CD4-positive, CD25-positive, alpha-beta regulatory T cell (primary cell): ENCODE data around the gene CD99. TPM values are rescaled to one million over a fixed set of nuclear protein-coding genes. Genes with fewer than 3 reads are reported as not detected.

ENCODE experiments used
- ATAC-seq, 2 donors: fragments of 150-1000 bp; cut with Tn5 transposase; one replicate each; pipeline ENCODE4 v1.10.0; 2021; ENCODE audit warnings: low read depth in 2 of 2, moderate number of reproducible peaks in 2 of 2, moderate library complexity in 1 of 2
- DNase-seq, 3 donors: peaks; one replicate each; pipeline versions ENCODE4 v3.0.0 to v3.0.0-alpha.2; 2012 to 2022; ENCODE audit warnings: mixed read lengths in 1 of 3
- H3K27ac ChIP-seq: one replicate; pipeline ENCODE4 v1.7.0; 2013; ENCODE audit warnings: mild to moderate bottlenecking, low read length; ENCODE audit not compliant: insufficient read depth, poor library complexity, severe bottlenecking
- H3K27me3 ChIP-seq: one replicate; pipeline ENCODE4 v1.7.0; 2013; ENCODE audit warnings: low read length; ENCODE audit not compliant: control insufficient read depth, insufficient read depth
- H3K36me3 ChIP-seq: one replicate; pipeline ENCODE4 v1.7.0; 2013; ENCODE audit warnings: mild to moderate bottlenecking, low read length, moderate library complexity; ENCODE audit not compliant: control insufficient read depth, insufficient read depth
- H3K4me1 ChIP-seq: 2 replicates; pipeline ENCODE4 v1.7.0; 2013; ENCODE audit warnings: mild to moderate bottlenecking, low read length; ENCODE audit not compliant: insufficient read depth, control insufficient read depth, poor library complexity, severe bottlenecking
- H3K4me3 ChIP-seq: one replicate; pipeline ENCODE4 v1.7.0; 2013; ENCODE audit warnings: low read depth, mild to moderate bottlenecking, low read length, moderate library complexity
- H3K9me3 ChIP-seq, 2 experiments: 1 replicate in 1 of 2; 2 replicates in 1 of 2; pipeline ENCODE4 v1.7.0; 2013; ENCODE audit warnings: low read length in 2 of 2, mild to moderate bottlenecking in 1 of 2, moderate library complexity in 1 of 2; ENCODE audit not compliant: control insufficient read depth in 2 of 2
- H3K27ac Mint-ChIP-seq, 3 donors: one replicate each; pipeline ENCODE4 v1.8.0; 2020 to 2022; ENCODE audit warnings: mild to moderate bottlenecking in 3 of 3, mixed read lengths in 3 of 3, moderate library complexity in 2 of 3
- H3K27me3 Mint-ChIP-seq: one replicate; pipeline ENCODE4 v1.8.0; 2022; ENCODE audit warnings: mild to moderate bottlenecking, mixed read lengths
- H3K36me3 Mint-ChIP-seq: one replicate; pipeline ENCODE4 v1.8.0; 2020; ENCODE audit warnings: mixed read lengths
- H3K4me1 Mint-ChIP-seq, 4 donors: one replicate each; pipeline ENCODE4 v1.8.0; 2020 to 2022; ENCODE audit warnings: mixed read lengths in 4 of 4, mild to moderate bottlenecking in 1 of 4
- H3K4me3 Mint-ChIP-seq, 4 donors: one replicate each; pipeline ENCODE4 v1.8.0; 2020 to 2022; ENCODE audit warnings: mild to moderate bottlenecking in 4 of 4, mixed read lengths in 4 of 4, moderate library complexity in 3 of 4
- H3K9me3 Mint-ChIP-seq, 7 donors: one replicate each; pipeline ENCODE4 v1.8.0; 2020 to 2022; ENCODE audit warnings: mixed read lengths in 7 of 7, mild to moderate bottlenecking in 3 of 7, moderate library complexity in 2 of 7
- polyA plus RNA-seq, 4 donors: library from polyadenylated mRNA; unstranded; fragments of 300-500 nt; fragmentation: Illumina TruSeq; gene quantifications; one replicate each; pipeline ENCODE4 v1.2.3, GENCODE V29; 2021
- total RNA-seq: library from RNA; stranded (reverse); gene quantifications from one replicate; pipeline ENCODE4 v1.2.3, GENCODE V29; 2022

The CD99 gene
- total and polyA plus RNA-seq, 5 donors from 2014 or later, result 286 to 459 (median 320) TPM

DNA sequence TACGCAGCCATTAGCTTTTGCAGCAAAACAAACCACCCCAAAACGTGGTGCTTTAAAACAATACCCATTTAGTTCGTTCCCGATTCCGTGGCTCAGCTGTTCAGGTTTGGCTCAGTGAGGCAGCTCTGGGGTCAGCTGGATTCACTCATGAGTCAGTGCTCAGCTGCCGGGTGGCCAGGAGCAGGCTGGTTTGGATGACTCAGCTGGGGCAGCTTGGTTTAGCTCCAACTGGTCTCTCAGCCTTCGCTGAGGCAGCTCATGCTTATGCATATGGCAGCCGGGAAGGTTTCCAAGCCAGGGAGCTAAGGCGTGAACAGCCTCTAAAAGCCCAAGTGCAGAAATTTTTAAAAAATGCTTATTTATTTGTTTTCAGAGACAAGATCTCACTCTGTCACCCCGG lies 13.3 kb upstream of the CD99 start:
- Mint-ChIP-seq H3K4me1 (no peaks in the 10 kb centered on the region), H3K4me3 (no peak overlapping the region), H3K27me3 (no peaks in the 10 kb centered on the region), H3K36me3 (peaks cover 14% of the 10 kb centered on the region), H3K9me3 (peaks cover 0 to 3% (median 0%) of the 10 kb centered on the region in 7 donors), H3K27ac (no peak overlapping the region)
- Histone ChIP-seq H3K27me3 (no peaks in the 10 kb centered on the region), H3K4me1 (no peaks in the 10 kb centered on the region), H3K27ac (no peak overlapping the region), H3K4me3 (no peak overlapping the region), H3K36me3 (no peaks in the 10 kb centered on the region), H3K9me3 (no peaks in the 10 kb centered on the region)
- DNase-seq (no peak), ATAC-seq (no peak)

- no peaks in the 10 kb centered on the region for H3K4me1 Mint-ChIP-seq
- Histone ChIP-seq H3K9me3 (no peaks in the 10 kb centered on the region), H3K27ac (no peak overlapping the region), H3K4me1 (no peaks in the 10 kb centered on the region), H3K4me3 (no peak overlapping the region), H3K36me3 (no peaks in the 10 kb centered on the region), H3K27me3 (no peaks in the 10 kb centered on the region)
- peaks cover 14% of the 10 kb centered on the region for H3K36me3 Mint-ChIP-seq
- DNase-seq (no peak), ATAC-seq (no peak)
- no peak overlapping the region for H3K27ac Mint-ChIP-seq
- no peak overlapping the region for H3K4me3 Mint-ChIP-seq
- H3K9me3 Mint-ChIP-seq, result peaks cover 0 to 3% (median 0%) of the 10 kb centered on the region in 7 donors
- no peaks in the 10 kb centered on the region for H3K27me3 Mint-ChIP-seq
Observed at GRCh38 chrX:2678583-2678982, 12.5 kb upstream of the CD99 start.

DNA sequence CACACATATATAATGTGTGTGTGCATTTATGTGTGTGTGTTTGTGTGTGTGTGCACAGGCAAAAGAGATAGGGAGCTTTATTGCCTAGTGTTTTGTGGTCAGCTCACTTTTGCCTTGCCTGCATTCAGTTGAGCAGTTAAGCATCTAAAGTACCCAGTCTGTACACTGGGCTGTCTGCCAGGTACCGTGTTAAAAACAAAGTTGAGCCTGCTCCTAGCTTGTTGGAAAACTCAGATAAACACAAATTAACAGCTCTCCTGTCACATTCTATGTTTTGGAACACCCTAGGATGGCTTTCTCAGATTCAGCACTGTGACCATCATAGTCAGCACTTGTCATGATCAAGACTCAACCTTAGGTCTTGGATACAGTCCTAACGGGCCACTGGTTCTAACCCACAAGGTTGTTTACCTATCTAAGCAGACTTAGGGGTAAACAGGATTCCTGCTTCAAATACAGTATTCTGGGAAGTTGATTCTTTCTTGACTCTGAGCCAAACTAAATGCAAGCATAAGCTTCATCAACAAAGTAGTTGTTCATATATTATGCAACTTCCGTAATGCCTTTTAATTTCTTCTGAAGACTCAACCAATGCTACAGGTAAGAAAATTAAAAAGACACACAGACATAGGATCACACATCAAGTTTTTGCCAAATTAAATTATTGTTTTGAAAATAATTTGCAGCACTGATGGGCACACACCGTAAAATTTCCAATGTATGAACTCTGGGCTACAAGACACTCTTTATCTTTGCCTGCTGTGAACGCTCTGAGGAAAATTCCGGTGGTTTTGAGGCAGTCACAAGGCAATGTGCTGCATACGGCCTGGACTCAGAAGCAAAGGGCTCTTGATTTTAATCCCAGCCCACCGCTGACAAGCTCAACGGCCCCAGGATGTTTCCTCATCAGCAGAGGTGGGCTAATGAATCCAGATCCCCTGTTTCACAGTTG lies 11.3 kb upstream of the CD99 start:
- ATAC-seq, result no peak
- DNase-seq, result no peak
- Mint-ChIP-seq H3K27ac (no peak overlapping the region), H3K9me3 (peaks cover 0 to 3% (median 0%) of the 10 kb centered on the region in 7 donors), H3K36me3 (peaks cover 14% of the 10 kb centered on the region), H3K4me1 (no peaks in the 10 kb centered on the region), H3K4me3 (no peak overlapping the region), H3K27me3 (no peaks in the 10 kb centered on the region)
- no peak overlapping the region for H3K4me3 ChIP-seq
- H3K4me1 ChIP-seq, result no peaks in the 10 kb centered on the region
- H3K9me3 ChIP-seq, result no peaks in the 10 kb centered on the region
- no peak overlapping the region for H3K27ac ChIP-seq
- no peaks in the 10 kb centered on the region for H3K36me3 ChIP-seq
- H3K27me3 ChIP-seq, result no peaks in the 10 kb centered on the region

DNA sequence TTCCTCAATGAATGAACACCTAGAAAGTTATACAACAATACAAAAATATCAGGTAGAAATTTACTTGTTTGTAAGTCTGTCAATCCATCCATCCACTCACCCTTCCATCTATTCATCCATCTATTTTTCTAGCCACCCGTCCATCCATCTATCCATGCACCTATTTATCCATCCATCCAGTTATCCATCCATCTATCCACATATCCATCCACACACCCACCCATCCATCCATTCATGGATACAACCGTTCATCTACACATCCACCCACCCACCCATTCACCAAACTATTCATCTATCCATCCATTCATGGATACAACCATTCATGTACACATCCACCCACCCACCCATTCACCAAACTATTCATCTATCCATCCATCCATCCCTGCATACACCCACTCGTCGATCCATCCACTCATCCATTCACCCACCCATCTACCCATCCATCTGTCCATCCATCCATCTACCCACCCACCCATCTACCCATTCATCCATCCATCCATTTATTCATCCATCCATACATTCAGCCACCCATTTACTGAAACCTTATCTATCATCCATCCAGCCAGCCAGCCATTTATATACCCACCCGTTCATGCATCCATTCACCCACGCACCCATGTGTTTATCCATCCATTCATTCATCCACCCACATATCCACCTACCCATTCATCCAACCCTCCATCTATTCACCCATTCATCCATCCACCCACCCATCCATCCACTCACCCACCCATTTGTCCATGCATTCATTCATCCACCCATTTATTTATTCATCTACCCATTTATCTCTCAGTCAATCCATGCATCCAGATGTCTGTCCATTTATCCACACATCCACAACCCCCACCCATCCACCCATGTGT lies 10.4 kb upstream of the CD99 start:
- peaks cover 14% of the 10 kb centered on the region for H3K36me3 Mint-ChIP-seq

DNA sequence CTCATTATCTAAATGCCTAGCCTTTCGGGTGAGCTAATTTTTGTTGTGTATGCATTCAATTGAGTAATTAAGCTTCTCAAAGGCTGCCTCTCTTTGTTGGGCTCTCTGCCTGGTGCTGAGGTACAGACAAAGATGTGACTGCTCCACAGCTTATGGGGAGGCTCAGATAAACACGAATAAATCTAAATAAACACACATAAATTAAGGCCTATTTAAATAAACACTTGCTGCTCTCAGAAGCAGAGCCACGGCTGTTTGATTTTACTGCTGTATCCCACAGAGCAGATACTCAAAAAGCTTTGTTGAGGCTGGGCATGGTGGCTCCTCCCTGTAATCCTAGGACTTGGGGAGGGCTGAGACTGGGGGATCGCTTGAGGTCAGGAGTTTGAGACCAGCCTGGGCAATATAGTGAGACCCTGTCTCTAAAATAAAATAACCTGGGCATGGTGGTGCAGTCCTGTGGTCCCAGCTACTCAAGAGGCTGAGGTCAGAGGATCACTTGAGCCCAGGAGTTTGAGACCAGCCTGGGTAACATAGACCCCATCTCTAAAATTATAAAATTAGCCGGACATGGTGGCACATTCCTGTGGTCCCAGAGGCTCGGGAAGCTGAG lies 8.4 kb upstream of the CD99 start:
- Histone ChIP-seq H3K27ac (no peak overlapping the region), H3K4me1 (no peaks in the 10 kb centered on the region), H3K4me3 (no peak overlapping the region), H3K36me3 (no peaks in the 10 kb centered on the region), H3K27me3 (no peaks in the 10 kb centered on the region), H3K9me3 (no peaks in the 10 kb centered on the region)
- H3K27me3 Mint-ChIP-seq, result no peaks in the 10 kb centered on the region
- no peak overlapping the region for H3K4me3 Mint-ChIP-seq
- peaks cover 14% of the 10 kb centered on the region for H3K36me3 Mint-ChIP-seq
- H3K27ac Mint-ChIP-seq, result no peak overlapping the region
- H3K9me3 Mint-ChIP-seq, result peaks cover 0 to 3% (median 0%) of the 10 kb centered on the region in 7 donors
- ATAC-seq, result no peak
- no peaks in the 10 kb centered on the region for H3K4me1 Mint-ChIP-seq
- DNase-seq, result no peak

More for the DNA sequence above, 10.4 kb upstream of the CD99 start:
- H3K27me3 Mint-ChIP-seq, result no peaks in the 10 kb centered on the region
- ATAC-seq, result no peak
- no peak for DNase-seq
- Histone ChIP-seq H3K4me1 (no peaks in the 10 kb centered on the region), H3K9me3 (no peaks in the 10 kb centered on the region), H3K36me3 (no peaks in the 10 kb centered on the region), H3K27ac (no peak overlapping the region), H3K4me3 (no peak overlapping the region), H3K27me3 (no peaks in the 10 kb centered on the region)
- peak overlapping the region in 1 of 3 donors; percentile 87 for H3K27ac Mint-ChIP-seq
- no peaks in the 10 kb centered on the region for H3K4me1 Mint-ChIP-seq
- H3K9me3 Mint-ChIP-seq, result peaks cover 0 to 3% (median 0%) of the 10 kb centered on the region in 7 donors
- no peak overlapping the region for H3K4me3 Mint-ChIP-seq

DNA sequence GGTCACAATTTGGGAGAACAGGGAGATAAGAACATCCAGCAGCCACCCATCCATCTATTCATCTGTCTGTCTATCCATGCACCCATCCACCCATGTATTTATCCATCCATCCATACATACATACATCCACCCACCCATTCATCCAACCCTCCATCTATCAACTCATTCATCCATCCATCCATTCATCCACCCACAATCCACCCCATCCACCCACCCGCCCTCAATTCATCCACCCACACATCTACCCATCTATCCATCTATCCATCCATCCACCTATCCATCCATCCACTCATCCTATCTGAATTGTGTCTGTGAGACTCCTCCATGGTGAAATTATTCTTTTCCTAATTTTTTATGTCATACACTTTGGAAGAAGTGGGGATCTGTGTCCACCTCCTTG lies 6.8 kb upstream of the CD99 start:
- no peaks in the 10 kb centered on the region for H3K4me1 Mint-ChIP-seq
- DNase-seq (no peak), ATAC-seq (no peak)
- peaks cover 4% of the 10 kb centered on the region for H3K27me3 Mint-ChIP-seq
- no peak overlapping the region for H3K27ac Mint-ChIP-seq
- H3K27me3 ChIP-seq, result no peaks in the 10 kb centered on the region
- no peaks in the 10 kb centered on the region for H3K4me1 ChIP-seq
- H3K9me3 ChIP-seq, result no peaks in the 10 kb centered on the region
- no peaks in the 10 kb centered on the region for H3K36me3 ChIP-seq
- peaks cover 9% of the 10 kb centered on the region for H3K36me3 Mint-ChIP-seq
- H3K4me3 Mint-ChIP-seq, result no peak overlapping the region
- peaks cover 0 to 3% (median 0%) of the 10 kb centered on the region in 7 donors for H3K9me3 Mint-ChIP-seq
- H3K4me3 ChIP-seq, result no peak overlapping the region
- no peak overlapping the region for H3K27ac ChIP-seq

DNA sequence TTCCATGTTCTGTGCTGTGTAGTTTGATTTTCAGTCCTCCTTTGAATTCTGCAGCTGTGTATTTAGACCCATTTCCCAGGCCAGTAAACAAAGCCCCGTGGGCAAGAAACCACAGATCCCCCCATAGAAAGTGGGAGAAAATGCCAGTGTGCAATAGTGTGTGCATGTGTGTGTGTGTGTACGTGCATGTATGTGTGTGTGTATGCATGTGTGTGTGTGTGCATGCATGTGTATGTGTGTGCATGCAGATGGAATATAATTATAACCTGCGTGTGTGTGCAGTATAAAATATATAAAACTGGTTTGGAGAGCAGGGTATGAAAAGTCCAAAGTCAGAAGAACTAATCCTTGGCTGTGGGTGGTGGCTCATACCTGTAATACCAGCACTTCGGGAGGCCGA lies 5.2 kb upstream of the CD99 start:
- Histone ChIP-seq H3K4me3 (no peak overlapping the region), H3K9me3 (no peaks in the 10 kb centered on the region), H3K27ac (no peak overlapping the region), H3K4me1 (peaks cover 8% of the 10 kb centered on the region), H3K36me3 (no peaks in the 10 kb centered on the region), H3K27me3 (no peaks in the 10 kb centered on the region)
- no peak overlapping the region for H3K27ac Mint-ChIP-seq
- peaks cover 0 to 2% (median 0%) of the 10 kb centered on the region in 7 donors for H3K9me3 Mint-ChIP-seq
- no peaks in the 10 kb centered on the region for H3K4me1 Mint-ChIP-seq
- H3K36me3 Mint-ChIP-seq, result peaks cover 2% of the 10 kb centered on the region
- ATAC-seq (no peak), DNase-seq (no peak)
- no peak overlapping the region for H3K4me3 Mint-ChIP-seq
- H3K27me3 Mint-ChIP-seq, result peaks cover 4% of the 10 kb centered on the region
